CD4-positive, alpha-beta T cell (primary cell): ENCODE measurements around the gene NR2C2AP. TPM values are rescaled to one million over a fixed set of nuclear protein-coding genes. Genes with fewer than 3 reads are reported as not detected.
A peak's percentile ranks its signal among the peaks of the same experiment; 100 is the strongest.

ENCODE experiments used
- ATAC-seq: fragments of 200-7000 bp; cut with Tn5 transposase; one replicate; pipeline ENCODE4 v1.10.0; 2022; ENCODE audit warnings: mild to moderate bottlenecking; ENCODE audit not compliant: poor library complexity
- CTCF ChIA-PET: fragments of 350-600 bp; sonication (Branson Sonifier 250); formaldehyde crosslinking; loops from one replicate; lab custom pipeline; 2021; ENCODE audit warnings: antibody characterized with exemption, inconsistent platforms; lab: Charles Lee
- POLR2A ChIA-PET: fragments of 350-600 bp; sonication (Branson Sonifier 250); formaldehyde crosslinking; loops from one replicate; lab custom pipeline; 2021; ENCODE audit warnings: antibody characterized with exemption, inconsistent platforms; lab: Charles Lee
- DNase-seq, 14 experiments: peaks; one replicate each; pipeline ENCODE4 v3.0.0-alpha.2; 2013 to 2020; ENCODE audit warnings: mixed read lengths in 2 of 14
- H3K27ac ChIP-seq, 2 donors: one replicate each; pipeline versions ENCODE4 v1.5.1 to v1.7.0; 2013; ENCODE audit warnings: low read length in 2 of 2, low read depth in 1 of 2, mild to moderate bottlenecking in 1 of 2
- H3K27me3 ChIP-seq, 2 experiments: 1 replicate in 1 of 2; 2 replicates in 1 of 2; pipeline versions ENCODE4 v1.6.1 to v1.7.0; 2013; ENCODE audit warnings: low read length in 2 of 2, control low read depth in 1 of 2, mild to moderate bottlenecking in 1 of 2, moderate library complexity in 1 of 2; ENCODE audit not compliant: insufficient read depth in 2 of 2, control insufficient read depth in 1 of 2
- H3K36me3 ChIP-seq: one replicate; pipeline ENCODE4 v1.6.1; 2013; ENCODE audit warnings: low read length, control low read depth; ENCODE audit not compliant: insufficient read depth
- H3K4me1 ChIP-seq: one replicate; pipeline ENCODE4 v1.6.1; 2013; ENCODE audit warnings: low read length, control low read depth; ENCODE audit not compliant: insufficient read depth
- H3K4me3 ChIP-seq: one replicate; pipeline ENCODE4 v1.5.1; 2013; ENCODE audit warnings: mild to moderate bottlenecking, low read length, moderate library complexity
- H3K9me3 ChIP-seq, 2 experiments: 1 replicate in 1 of 2; 2 replicates in 1 of 2; pipeline versions ENCODE4 v1.6.1 to v1.7.0; 2013; ENCODE audit warnings: low read length in 2 of 2, mild to moderate bottlenecking in 2 of 2, control low read depth in 1 of 2, moderate library complexity in 1 of 2; ENCODE audit not compliant: control insufficient read depth in 1 of 2, insufficient read depth in 1 of 2
- H3K27ac Mint-ChIP-seq: one replicate; pipeline ENCODE4 v1.8.0; 2020; ENCODE audit warnings: mixed read lengths
- H3K27me3 Mint-ChIP-seq: one replicate; pipeline ENCODE4 v1.8.0; 2021; ENCODE audit warnings: mixed read lengths
- H3K36me3 Mint-ChIP-seq: one replicate; pipeline ENCODE4 v1.8.0; 2021; ENCODE audit warnings: low read depth, mixed read lengths
- H3K4me1 Mint-ChIP-seq: one replicate; pipeline ENCODE4 v1.8.0; 2021; ENCODE audit warnings: low read depth, mixed read lengths
- H3K4me3 Mint-ChIP-seq: one replicate; pipeline ENCODE4 v1.8.0; 2020; ENCODE audit warnings: mild to moderate bottlenecking, mixed read lengths
- H3K9me3 Mint-ChIP-seq: one replicate; pipeline ENCODE4 v1.8.0; 2020; ENCODE audit warnings: mixed read lengths
- intact Hi-C, 2 experiments: fragments of 100-400 bp; cut with DNase I in 1 of 2; cut with micrococcal nuclease in 1 of 2; formaldehyde crosslinking; loops; one replicate each; pipeline versions ENCODE4 v1.15.1 to v1.9.0; 2023 to 2025; cut with DNase I, micrococcal nuclease
- total RNA-seq, 174 experiments: library from RNA in 2 of 174; stranded (reverse) in 2 of 174; gene quantifications; one replicate each; pipeline ENCODE4 v1.2.3 and lab custom pipeline; 2021 to 2026
- TF ChIP-seq, protein P1 (sequence below): fragments of 200-600 bp; IDR thresholded peaks from one replicate; pipeline ENCODE4 v1.8.0; 2022; ENCODE audit warnings: antibody characterized with exemption, mild to moderate bottlenecking

NR2C2AP gene
- total RNA-seq, 2 experiments from 2014 or later: 10.5 to 11.5 TPM

DNA sequence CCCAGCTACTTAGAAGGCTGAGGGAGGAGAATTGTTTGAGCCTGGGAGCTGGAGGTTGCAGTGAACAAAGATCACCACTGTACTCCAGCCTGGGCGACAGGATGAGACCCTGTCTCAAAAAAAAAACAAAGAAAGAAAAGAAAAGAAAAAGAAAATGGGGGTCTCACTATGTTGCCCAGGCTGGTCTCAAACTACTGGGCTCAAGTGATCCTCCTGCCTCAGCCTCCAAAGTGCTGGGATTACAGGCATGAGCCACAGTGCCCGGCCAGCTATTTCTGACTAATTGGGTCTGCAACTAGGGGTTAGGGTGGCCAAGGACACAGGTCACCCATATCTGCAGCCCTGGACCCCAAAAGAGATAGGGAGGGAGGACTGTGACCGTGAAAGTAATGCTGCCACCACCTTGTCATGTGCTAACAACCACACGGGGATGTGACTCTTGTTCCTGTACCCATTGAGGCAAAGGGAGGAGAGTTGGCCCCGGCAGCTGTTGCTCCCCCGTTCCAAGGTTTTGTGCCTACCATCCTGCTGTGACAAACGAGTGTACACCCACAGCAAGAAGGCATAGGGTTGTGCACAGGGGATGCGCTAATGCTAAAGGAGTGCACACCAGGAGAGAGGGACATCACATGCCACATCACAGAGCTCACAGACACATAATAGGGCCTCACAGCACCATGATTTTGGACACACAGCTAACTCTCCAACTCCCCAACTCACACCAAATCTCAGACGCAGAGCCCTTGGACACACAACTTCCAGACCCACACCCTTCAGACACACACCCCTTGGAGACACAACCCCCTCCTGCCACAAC, 33.8 kb downstream of the NR2C2AP start:
- TF ChIP-seq, protein P1, sequence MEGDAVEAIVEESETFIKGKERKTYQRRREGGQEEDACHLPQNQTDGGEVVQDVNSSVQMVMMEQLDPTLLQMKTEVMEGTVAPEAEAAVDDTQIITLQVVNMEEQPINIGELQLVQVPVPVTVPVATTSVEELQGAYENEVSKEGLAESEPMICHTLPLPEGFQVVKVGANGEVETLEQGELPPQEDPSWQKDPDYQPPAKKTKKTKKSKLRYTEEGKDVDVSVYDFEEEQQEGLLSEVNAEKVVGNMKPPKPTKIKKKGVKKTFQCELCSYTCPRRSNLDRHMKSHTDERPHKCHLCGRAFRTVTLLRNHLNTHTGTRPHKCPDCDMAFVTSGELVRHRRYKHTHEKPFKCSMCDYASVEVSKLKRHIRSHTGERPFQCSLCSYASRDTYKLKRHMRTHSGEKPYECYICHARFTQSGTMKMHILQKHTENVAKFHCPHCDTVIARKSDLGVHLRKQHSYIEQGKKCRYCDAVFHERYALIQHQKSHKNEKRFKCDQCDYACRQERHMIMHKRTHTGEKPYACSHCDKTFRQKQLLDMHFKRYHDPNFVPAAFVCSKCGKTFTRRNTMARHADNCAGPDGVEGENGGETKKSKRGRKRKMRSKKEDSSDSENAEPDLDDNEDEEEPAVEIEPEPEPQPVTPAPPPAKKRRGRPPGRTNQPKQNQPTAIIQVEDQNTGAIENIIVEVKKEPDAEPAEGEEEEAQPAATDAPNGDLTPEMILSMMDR: no peak
- Histone ChIP-seq H3K27ac (no peak overlapping the region), H3K36me3 (peaks cover 2% of the 10 kb centered on the region), H3K9me3 (no peaks in the 10 kb centered on the region), H3K4me3 (peak overlapping the region; percentile 22), H3K4me1 (peaks cover 14% of the 10 kb centered on the region), H3K27me3 (no peaks in the 10 kb centered on the region)
- CTCF ChIA-PET: interaction anchor here (1.4 kb wide), 1 partner anchor 23 kb away, joined by 4 read pairs; no protein-coding TSS in a partner anchor
- Mint-ChIP-seq H3K4me3 (no peak overlapping the region), H3K27ac (no peak overlapping the region), H3K9me3 (no peaks in the 10 kb centered on the region), H3K4me1 (peaks cover 21% of the 10 kb centered on the region), H3K27me3 (no peaks in the 10 kb centered on the region), H3K36me3 (peaks cover 6% of the 10 kb centered on the region)
- POLR2A ChIA-PET: interaction anchor here (1.1 kb wide), 1 partner anchor 29 kb away, joined by 3 read pairs; no protein-coding TSS in a partner anchor
- intact Hi-C loops: no loop called here
- no peak for ATAC-seq
- no peak for DNase-seq

DNA sequence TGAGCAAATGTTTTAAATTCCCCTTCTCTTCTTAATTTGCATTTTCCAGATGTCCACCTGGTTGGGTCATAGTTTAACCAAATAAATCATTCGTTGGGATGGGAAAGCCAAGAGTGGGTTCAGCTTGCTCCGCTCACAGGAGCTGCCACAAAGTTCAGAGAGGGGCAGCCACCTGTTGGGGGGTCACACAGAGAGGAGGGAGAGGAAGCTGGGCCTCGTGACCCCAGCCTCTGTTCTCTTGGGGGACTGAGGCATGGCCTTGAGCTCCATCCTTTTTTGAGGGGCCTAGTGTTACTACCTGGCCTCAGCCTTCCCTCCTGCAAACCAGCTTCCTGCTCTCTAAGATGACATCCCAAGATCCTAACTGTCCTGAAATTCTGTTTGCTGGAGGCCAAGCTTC, 35.6 kb downstream of the NR2C2AP start:
- intact Hi-C loops: no loop called here
- POLR2A ChIA-PET: interaction anchor here (0.9 kb wide), 1 partner anchor 24 kb away, joined by 3 read pairs; the partner anchor contains the start of gene BORCS8

DNA sequence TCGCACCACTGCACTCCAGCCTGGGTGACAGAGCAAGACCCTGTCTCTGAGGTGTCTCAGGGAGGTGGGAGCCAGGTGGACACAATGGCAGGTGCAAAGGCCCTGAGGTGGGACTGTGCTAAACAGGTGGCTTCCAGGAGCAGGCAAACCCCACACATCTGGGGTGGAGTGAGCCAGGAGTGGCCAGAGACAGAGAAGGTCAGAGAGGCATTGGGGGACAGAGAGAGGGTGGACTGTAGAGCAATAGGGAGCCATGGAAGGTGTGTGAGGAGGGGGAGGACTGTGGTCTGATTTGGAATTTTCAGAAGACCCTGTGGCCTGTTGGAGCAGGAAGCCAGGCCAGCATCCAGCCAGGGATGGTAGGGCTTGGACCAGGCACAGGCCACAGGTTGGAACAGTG, 37.8 kb downstream of the NR2C2AP start:
- Histone ChIP-seq H3K27me3 (no peaks in the 10 kb centered on the region), H3K36me3 (peaks cover 2% of the 10 kb centered on the region), H3K4me1 (peaks cover 9% of the 10 kb centered on the region), H3K27ac (no peak overlapping the region), H3K4me3 (no peak overlapping the region), H3K9me3 (no peaks in the 10 kb centered on the region)
- ATAC-seq: no peak
- Mint-ChIP-seq H3K27ac (no peak overlapping the region), H3K9me3 (no peaks in the 10 kb centered on the region), H3K27me3 (no peaks in the 10 kb centered on the region), H3K4me3 (no peak overlapping the region), H3K36me3 (peaks cover 9% of the 10 kb centered on the region), H3K4me1 (peaks cover 13% of the 10 kb centered on the region)
- intact Hi-C loops: no loop called here
- ChIA-PET POLR2A (no interaction called here), CTCF (no interaction called here)
- DNase-seq: no peak
- TF ChIP-seq, protein P1: no peak

More for the DNA sequence above, 35.6 kb downstream of the NR2C2AP start:
- Histone ChIP-seq H3K9me3 (no peaks in the 10 kb centered on the region), H3K36me3 (peaks cover 2% of the 10 kb centered on the region), H3K4me1 (peaks cover 14% of the 10 kb centered on the region), H3K27ac (no peak overlapping the region), H3K27me3 (no peaks in the 10 kb centered on the region), H3K4me3 (no peak overlapping the region)
- CTCF ChIA-PET: no interaction called here
- no peak for DNase-seq
- ATAC-seq: no peak
- H3K4me3 Mint-ChIP-seq: no peak overlapping the region
- H3K9me3 Mint-ChIP-seq: no peaks in the 10 kb centered on the region
- H3K36me3 Mint-ChIP-seq: peaks cover 6% of the 10 kb centered on the region
- TF ChIP-seq, protein P1: no peak
- H3K27me3 Mint-ChIP-seq: no peaks in the 10 kb centered on the region
- peaks cover 21% of the 10 kb centered on the region for H3K4me1 Mint-ChIP-seq
- no peak overlapping the region for H3K27ac Mint-ChIP-seq
